Ramos (cell line): Measurements from ENCODE around the gene ERP29.
"Not testable (repeated sequence)": the region's sequence is repeated elsewhere in the genome, so short reads cannot be mapped to it uniquely, and the experiment has no call there.

ENCODE experiments used
- in situ Hi-C: fragments of 300-500 bp; cut with MboI; formaldehyde crosslinking; loops from one replicate; pipeline ENCODE4 v1.14.3; 2022; ENCODE audit warnings: low sequenced_read_pairs; ENCODE audit not compliant: unreplicated experiment

Gene ERP29

GRCh38 chr12:112000820-112001219 lies 12.4 kb upstream of the ERP29 start:
- in situ Hi-C loops, result no loop called here

- in situ Hi-C loops, result no loop called here
Measured at GRCh38 chr12:112001576-112001975, 11.7 kb upstream of the ERP29 start.

DNA sequence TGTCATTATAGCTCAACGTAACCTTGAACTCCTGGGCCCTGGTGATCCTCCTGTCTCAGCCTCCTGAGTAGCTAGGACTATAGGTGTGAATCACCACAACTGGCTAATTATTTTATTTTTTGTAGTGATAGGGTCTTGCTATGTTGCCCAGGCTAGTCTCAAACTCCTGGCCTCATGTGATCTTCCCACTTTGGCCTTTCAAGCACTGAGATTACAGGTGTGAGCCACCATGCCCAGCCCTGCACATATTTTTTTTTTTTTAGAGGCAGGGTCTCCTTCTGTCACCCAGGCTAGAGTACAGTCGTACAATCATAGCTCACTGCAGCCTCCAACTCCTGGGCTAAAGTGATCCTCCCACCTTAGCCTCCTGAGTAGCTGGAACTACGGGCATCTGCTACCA lies 9.2 kb upstream of the ERP29 start:
- in situ Hi-C loops, result no loop called here

GRCh38 chr12:112005419-112006395 lies 7.5 kb upstream of the ERP29 start:
- in situ Hi-C loops, result no loop called here

DNA sequence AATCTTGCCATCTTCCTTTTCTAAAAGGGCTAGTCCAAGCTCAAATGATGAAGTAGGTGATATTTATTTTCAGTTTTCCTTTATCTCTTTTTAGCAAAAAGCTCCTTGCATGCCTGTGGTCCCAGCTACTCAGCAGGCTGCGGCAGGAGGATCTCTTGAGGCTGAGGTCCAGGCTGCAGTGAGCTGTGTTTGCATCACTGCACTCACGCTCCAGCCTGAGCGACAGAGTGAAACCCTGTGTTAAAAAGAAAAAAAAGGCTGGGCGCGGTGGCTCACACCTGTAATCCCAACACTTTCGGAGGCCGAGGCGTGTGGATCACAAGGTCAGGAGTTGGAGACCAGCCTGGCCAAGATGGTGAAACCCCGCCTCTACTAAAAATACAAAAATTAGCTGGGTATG lies 5.3 kb upstream of the ERP29 start:
- in situ Hi-C loops, result no loop called here

DNA sequence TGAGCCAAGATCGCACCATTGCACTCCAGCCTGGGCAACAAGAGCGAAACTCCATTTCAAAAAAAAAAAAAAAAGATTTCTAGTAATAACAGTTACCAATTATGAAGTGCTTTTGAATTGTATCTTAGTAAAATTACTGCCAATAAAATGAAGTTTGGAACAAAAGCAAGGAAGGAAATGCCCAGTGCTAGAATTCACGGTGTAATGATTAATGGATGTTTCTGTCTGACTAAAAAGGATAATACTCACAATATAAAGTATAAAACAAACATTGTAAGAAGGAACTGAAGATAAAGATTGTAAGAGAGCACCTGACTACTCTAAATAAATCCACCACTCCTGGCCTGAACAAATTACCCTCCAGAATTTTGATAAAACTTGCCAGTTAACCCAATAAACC lies 4.3 kb upstream of the ERP29 start:
- in situ Hi-C loops, result no loop called here

DNA sequence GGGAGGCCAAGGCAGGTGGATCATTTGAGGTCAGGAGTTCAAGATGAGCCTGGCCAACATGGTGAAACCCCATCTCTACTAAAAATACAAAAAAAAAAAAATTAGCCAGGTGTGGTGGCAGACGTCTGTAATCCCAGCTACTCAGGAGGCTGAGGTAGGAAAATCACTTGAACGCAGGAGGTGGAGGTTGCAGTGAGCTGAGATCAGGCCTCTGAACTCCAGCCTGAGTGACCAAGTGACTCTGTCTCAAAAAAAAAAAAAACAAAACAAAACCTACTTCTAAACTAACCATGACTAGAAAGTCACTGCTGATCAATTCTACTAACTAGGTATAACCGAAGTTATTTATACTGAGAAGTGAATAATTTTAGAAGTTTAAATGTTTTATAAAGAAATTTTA lies 3.6 kb upstream of the ERP29 start:
- in situ Hi-C loops, result not testable (repeated sequence)

DNA sequence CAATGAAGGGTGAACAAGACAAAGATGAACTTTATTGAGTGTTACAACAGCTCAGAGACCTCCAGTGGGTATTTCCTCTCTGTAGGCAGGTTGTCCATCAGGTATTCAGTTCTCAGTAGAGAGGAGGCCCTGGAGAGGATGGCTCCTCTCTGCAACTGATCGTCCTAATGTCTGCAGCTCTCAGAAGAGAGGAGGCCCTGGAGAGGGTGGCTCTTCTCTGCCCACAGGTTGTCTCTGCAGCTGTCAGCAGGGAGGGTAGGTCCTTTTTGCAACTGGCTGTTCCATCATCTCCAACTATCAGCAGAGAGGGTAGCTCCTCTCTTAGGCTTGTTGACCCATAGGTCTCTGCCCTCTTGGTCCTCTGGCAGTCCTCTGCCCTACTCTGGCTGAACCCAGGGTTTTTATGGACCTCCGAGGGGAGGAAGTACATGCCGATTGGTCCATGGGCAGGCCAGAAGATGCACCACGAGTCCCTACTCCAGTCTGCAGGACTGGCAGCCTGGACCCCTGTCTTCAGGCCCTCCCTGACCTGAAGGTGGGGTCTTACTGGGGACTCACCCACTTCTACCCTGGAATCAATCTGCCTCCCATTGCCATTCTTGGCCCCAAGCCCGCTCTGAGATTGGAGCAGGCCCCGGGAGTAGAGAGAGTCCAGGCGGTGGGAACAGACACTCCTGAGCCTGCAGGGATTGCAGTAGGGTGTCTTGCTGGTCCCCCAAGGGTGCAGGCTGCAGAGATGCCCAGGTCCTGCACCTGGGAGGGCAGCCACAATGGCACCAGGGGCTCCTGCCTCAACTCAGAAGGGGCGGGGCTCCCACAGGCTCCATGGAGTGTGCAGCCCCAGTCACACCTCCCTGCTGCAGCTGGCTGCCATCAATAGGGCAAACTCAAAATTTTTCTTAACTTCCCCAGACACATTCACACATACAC lies 2.5 kb upstream of the ERP29 start:
- in situ Hi-C loops, result no loop called here

- in situ Hi-C loops, result no loop called here
Measured at GRCh38 chr12:112011685-112012084, 1.5 kb upstream of the ERP29 start.

- in situ Hi-C loops, result no loop called here
Measured at GRCh38 chr12:112013601-112014402, 576 bp downstream of the ERP29 start.

- in situ Hi-C loops, result no loop called here
Measured at GRCh38 chr12:112015938-112016337, 2.7 kb downstream of the ERP29 start.

GRCh38 chr12:112017041-112017440 lies 3.8 kb downstream of the ERP29 start:
- in situ Hi-C loops, result no loop called here

- in situ Hi-C loops, result no loop called here
Measured at GRCh38 chr12:112018571-112019237, 5.5 kb downstream of the ERP29 start.

GRCh38 chr12:112020947-112021457 lies 7.8 kb downstream of the ERP29 start:
- in situ Hi-C loops, result no loop called here

- in situ Hi-C loops, result no loop called here
Measured at GRCh38 chr12:112022241-112023016, 9.2 kb downstream of the ERP29 start.

- in situ Hi-C loops, result no loop called here
Measured at GRCh38 chr12:112023759-112024396, 10.7 kb downstream of the ERP29 start.

DNA sequence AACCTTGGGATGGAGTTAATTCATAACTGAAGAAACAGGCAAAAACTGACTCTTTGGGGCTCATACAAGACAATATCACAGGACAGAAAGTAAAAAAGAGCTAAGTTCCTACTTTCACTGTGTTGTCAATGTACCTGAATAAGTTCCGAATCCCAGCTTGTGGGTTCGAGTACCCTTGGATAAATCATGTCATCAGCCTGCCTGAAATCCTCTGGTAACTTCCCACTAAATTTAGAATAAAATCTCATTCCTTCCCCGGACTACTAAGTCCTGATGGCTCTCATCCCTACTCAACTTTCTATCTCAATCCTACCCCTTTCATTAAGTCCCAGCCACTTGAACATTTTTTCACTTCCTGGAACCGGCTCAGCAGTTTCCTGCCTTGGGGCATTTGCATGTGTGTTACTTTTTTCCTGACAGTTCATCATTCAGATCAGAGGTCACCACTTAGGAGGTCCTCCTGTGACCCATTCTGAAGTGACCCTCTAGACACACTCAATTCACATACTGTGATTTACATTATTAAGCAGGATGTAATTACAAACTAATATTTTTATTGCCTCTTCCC lies 12.7 kb downstream of the ERP29 start:
- in situ Hi-C loops, result no loop called here

DNA sequence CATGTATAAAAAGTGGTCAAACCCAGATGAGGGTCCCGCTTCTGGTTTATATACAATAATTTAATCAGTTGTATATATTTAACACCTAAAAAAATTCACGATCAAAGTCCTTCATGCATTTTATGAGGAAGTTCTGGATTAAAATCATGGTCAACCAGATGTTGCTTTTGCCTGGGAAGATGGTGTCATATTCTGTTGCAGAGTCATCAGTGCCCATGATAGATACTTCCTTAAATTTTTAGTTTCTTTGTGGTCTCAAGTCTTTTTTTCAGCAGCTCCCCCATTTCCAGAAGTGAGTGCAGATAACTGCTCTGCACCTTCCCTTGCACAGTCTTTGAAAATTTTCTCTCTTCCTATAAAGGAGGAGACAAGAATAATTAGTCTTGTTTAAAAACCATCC lies 16.1 kb downstream of the ERP29 start:
- in situ Hi-C loops, result no loop called here
